Mesothelial cell of epicardium (in vitro differentiated cells): ENCODE data around the gene CASP2. TPM values are rescaled to one million over a fixed set of nuclear protein-coding genes. Genes with fewer than 3 reads are reported as not detected.

Experiments used
- DNase-seq, 2 experiments: peaks; one replicate each; pipeline ENCODE4 v3.0.0; 2021; ENCODE audit warnings: low spot score in 2 of 2; ENCODE audit not compliant: unreplicated experiment in 2 of 2
- H3K27ac Mint-ChIP-seq: 2 replicates; pipeline ENCODE4 v1.8.0; 2021; ENCODE audit warnings: mixed read lengths
- H3K27me3 Mint-ChIP-seq: 2 replicates; pipeline ENCODE4 v1.8.0; 2021; ENCODE audit warnings: low read depth, mixed read lengths
- H3K36me3 Mint-ChIP-seq: 2 replicates; pipeline ENCODE4 v1.8.0; 2021; ENCODE audit warnings: mixed read lengths
- H3K4me1 Mint-ChIP-seq: 2 replicates; pipeline ENCODE4 v1.8.0; 2021; ENCODE audit warnings: mixed read lengths
- H3K4me3 Mint-ChIP-seq: 2 replicates; pipeline ENCODE4 v1.8.0; 2021; ENCODE audit warnings: mild to moderate bottlenecking, moderate library complexity, mixed read lengths
- H3K9me3 Mint-ChIP-seq: 2 replicates; pipeline ENCODE4 v1.8.0; 2021; ENCODE audit warnings: mixed read lengths
- total RNA-seq: library from RNA; stranded (reverse); gene quantifications from 3 replicates; pipeline ENCODE4 v1.2.1, GENCODE V29; 2021
- TF ChIP-seq, protein P1 (sequence below): fragments of 200-600 bp; sonication (generic); IDR thresholded peaks from one replicate; pipeline ENCODE4 v1.5.0; 2021; ENCODE audit warnings: antibody characterized with exemption; ENCODE audit not compliant: unreplicated experiment

CASP2 gene
- total RNA-seq, 1 donor from 2014 or later, result 53.3 TPM

DNA sequence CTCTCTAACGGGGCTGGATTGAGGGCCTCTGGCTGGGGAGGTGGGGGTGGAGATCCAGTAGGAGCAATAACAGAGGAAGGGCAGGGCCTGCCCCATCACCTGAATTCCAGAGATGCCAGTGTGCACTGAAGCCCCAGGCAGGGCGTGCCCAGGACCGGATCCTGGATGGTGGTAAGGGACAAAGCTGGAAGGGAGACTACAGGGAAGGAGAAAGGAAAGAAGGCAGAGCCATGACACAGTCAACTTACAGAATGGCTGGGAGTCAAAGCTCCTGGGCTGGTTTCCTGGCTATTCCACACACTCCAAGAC is 2.7 kb upstream of the CASP2 start:
- Mint-ChIP-seq H3K9me3 (peaks cover 4% of the 10 kb centered on the region), H3K36me3 (peaks cover 2% of the 10 kb centered on the region), H3K4me1 (peaks cover 51% of the 10 kb centered on the region), H3K27me3 (no peaks in the 10 kb centered on the region), H3K27ac (peak overlapping the region; percentile 96), H3K4me3 (peak overlapping the region; percentile 63)
- DNase-seq, result no peak
- TF ChIP-seq, protein P1, sequence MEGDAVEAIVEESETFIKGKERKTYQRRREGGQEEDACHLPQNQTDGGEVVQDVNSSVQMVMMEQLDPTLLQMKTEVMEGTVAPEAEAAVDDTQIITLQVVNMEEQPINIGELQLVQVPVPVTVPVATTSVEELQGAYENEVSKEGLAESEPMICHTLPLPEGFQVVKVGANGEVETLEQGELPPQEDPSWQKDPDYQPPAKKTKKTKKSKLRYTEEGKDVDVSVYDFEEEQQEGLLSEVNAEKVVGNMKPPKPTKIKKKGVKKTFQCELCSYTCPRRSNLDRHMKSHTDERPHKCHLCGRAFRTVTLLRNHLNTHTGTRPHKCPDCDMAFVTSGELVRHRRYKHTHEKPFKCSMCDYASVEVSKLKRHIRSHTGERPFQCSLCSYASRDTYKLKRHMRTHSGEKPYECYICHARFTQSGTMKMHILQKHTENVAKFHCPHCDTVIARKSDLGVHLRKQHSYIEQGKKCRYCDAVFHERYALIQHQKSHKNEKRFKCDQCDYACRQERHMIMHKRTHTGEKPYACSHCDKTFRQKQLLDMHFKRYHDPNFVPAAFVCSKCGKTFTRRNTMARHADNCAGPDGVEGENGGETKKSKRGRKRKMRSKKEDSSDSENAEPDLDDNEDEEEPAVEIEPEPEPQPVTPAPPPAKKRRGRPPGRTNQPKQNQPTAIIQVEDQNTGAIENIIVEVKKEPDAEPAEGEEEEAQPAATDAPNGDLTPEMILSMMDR, result no peak

DNA sequence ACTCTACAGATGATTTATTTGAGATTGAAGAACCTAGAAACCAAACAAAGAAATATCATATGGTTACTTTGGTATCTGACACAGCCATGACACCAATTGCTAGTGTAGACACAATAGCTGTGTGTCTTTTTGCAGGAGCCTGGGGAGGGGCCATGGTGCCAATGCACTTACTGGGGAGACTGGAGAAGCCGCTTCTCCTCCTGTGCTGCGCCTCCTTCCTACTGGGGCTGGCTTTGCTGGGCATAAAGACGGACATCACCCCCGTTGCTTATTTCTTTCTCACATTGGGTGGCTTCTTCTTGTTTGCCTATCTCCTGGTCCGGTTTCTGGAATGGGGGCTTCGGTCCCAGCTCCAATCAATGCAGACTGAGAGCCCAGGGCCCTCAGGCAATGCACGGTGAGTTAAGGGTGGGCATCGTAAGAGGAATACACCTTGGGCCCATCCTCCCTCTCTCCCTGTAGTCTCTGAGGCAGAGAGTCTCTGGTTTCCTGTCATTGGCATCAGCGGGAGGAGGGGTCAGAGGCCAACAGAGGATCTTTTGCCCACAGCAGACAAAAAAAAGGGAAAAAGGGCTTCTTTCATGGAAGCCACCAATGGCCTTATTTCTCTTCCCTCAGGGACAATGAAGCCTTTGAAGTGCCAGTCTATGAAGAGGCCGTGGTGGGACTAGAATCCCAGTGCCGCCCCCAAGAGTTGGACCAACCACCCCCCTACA is 2.2 kb upstream of the CASP2 start:
- no peaks in the 10 kb centered on the region for H3K27me3 Mint-ChIP-seq
- H3K9me3 Mint-ChIP-seq, result peaks cover 4% of the 10 kb centered on the region
- peak overlapping the region; percentile 63 for H3K4me3 Mint-ChIP-seq
- TF ChIP-seq, protein P1, result no peak
- H3K4me1 Mint-ChIP-seq, result peaks cover 51% of the 10 kb centered on the region
- peaks cover 2% of the 10 kb centered on the region for H3K36me3 Mint-ChIP-seq
- peak overlapping the region; percentile 96 for H3K27ac Mint-ChIP-seq
- no peak for DNase-seq

DNA sequence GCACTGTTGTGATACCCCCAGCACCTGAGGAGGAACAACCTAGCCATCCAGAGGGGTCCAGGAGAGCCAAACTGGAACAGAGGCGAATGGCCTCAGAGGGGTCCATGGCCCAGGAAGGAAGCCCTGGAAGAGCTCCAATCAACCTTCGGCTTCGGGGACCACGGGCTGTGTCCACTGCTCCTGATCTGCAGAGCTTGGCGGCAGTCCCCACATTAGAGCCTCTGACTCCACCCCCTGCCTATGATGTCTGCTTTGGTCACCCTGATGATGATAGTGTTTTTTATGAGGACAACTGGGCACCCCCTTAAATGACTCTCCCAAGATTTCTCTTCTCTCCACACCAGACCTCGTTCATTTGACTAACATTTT is 1.6 kb upstream of the CASP2 start:
- H3K36me3 Mint-ChIP-seq, result peaks cover 4% of the 10 kb centered on the region
- peak overlapping the region; percentile 8 for H3K4me3 Mint-ChIP-seq
- peaks cover 4% of the 10 kb centered on the region for H3K9me3 Mint-ChIP-seq
- H3K4me1 Mint-ChIP-seq, result peaks cover 56% of the 10 kb centered on the region
- TF ChIP-seq, protein P1, result no peak
- no peak overlapping the region for H3K27ac Mint-ChIP-seq
- DNase-seq, result no peak
- H3K27me3 Mint-ChIP-seq, result no peaks in the 10 kb centered on the region

DNA sequence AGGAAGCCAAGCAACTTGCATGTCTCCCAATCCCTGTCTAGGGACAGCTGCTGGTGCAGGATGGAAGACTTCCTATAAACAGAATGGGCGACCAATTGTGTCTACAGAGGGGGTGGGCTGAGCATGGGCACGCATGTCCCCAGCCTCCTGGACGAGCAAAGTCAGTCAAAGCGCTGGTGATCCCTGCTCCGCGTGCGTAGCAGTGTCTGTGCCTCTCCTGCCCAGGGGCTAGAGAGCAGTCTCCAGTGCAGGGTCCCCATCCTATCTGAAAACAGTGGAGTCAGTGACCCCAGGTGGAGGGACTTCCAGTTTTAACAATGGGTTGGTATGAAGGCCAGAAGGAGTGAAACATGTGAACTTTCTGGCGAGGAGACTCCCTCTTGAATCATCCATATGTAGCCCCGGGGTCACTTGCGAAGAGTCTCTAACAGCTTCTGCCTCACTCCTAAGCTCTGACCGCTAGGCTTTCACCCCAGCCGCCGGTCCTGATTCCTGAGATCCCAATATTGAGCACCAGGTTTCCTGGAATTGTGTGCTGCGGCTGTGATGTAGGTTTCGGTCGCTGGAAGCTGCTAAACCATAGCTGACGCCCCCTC is 714 bp upstream of the CASP2 start:
- Mint-ChIP-seq H3K4me1 (peaks cover 53% of the 10 kb centered on the region), H3K36me3 (peaks cover 11% of the 10 kb centered on the region), H3K4me3 (peak overlapping the region; percentile 90), H3K9me3 (peaks cover 4% of the 10 kb centered on the region), H3K27me3 (no peaks in the 10 kb centered on the region), H3K27ac (peak overlapping the region; percentile 40)
- TF ChIP-seq, protein P1, result no peak
- no peak for DNase-seq

DNA sequence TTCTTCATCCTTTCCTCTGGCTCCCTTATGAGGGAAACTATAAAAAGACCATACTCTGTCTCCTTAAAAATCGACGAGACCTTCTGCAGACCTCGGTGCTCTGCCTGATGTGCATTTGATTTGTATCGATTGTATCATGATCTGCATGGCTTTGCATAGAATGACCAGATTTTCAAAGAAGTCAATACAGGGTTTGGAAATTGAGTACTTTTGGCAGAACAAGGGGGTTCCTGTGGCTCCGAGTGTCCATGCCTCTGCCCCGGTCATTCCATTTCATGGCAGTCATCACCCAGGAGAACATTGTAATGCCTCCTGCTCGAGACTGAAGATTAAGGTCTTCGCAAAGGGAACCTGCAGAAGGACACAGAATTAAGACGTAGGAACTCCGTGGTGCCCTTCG is 685 bp downstream of the CASP2 start:
- TF ChIP-seq, protein P1, result no peak
- H3K36me3 Mint-ChIP-seq, result peaks cover 19% of the 10 kb centered on the region
- peaks cover 49% of the 10 kb centered on the region for H3K4me1 Mint-ChIP-seq
- no peak for DNase-seq
- H3K27me3 Mint-ChIP-seq, result no peaks in the 10 kb centered on the region
- H3K4me3 Mint-ChIP-seq, result peak overlapping the region; percentile 90
- peaks cover 4% of the 10 kb centered on the region for H3K9me3 Mint-ChIP-seq
- H3K27ac Mint-ChIP-seq, result peak overlapping the region; percentile 95
